Spleen (tissue), 11 donors: ENCODE data around the gene OLA1. TPM values are rescaled to one million over a fixed set of nuclear protein-coding genes. Genes with fewer than 3 reads are reported as not detected.

Experiments
- DNase-seq: peaks from one replicate; pipeline ENCODE4 v3.0.0-alpha.2; 2020
- H3K27ac ChIP-seq, 8 donors: fragments of 200-600 bp; sonication (generic) in 7 of 8; 1 replicate in 4 of 8; 2 replicates in 4 of 8; pipeline versions ENCODE4 v1.5.0 to v1.8.0; 2016 to 2021; ENCODE audit warnings: inconsistent platforms in 4 of 8, mild to moderate bottlenecking in 4 of 8, moderate library complexity in 1 of 8
- H3K27me3 ChIP-seq, 7 donors: fragments of 200-600 bp; sonication (generic) in 6 of 7; replicated peaks in 1 of 7; 1 replicate in 4 of 7; 2 replicates in 3 of 7; pipeline versions ENCODE4 v1.5.0 to v1.8.0; 2016 to 2021; ENCODE audit warnings: inconsistent platforms in 3 of 7, mild to moderate bottlenecking in 1 of 7
- H3K36me3 ChIP-seq, 6 donors: fragments of 200-600 bp; sonication (generic) in 5 of 6; 1 replicate in 4 of 6; 2 replicates in 2 of 6; pipeline versions ENCODE4 v1.5.0 to v1.8.0; 2016 to 2021; ENCODE audit warnings: inconsistent platforms in 2 of 6
- H3K4me1 ChIP-seq, 6 donors: fragments of 200-600 bp; sonication (generic) in 5 of 6; 1 replicate in 3 of 6; 2 replicates in 3 of 6; pipeline versions ENCODE4 v1.5.0 to v1.8.0; 2016 to 2021; ENCODE audit warnings: inconsistent platforms in 3 of 6
- H3K4me3 ChIP-seq, 8 donors: fragments of 200-600 bp; sonication (generic) in 7 of 8; 1 replicate in 4 of 8; 2 replicates in 4 of 8; pipeline versions ENCODE4 v1.5.0 to v1.8.0; 2016 to 2021; ENCODE audit warnings: inconsistent platforms in 4 of 8, mild to moderate bottlenecking in 4 of 8, moderate library complexity in 2 of 8
- H3K9me3 ChIP-seq, 8 donors: fragments of 200-600 bp; sonication (generic) in 7 of 8; 1 replicate in 4 of 8; 2 replicates in 4 of 8; pipeline versions ENCODE4 v1.5.0 to v1.8.0; 2016 to 2021; ENCODE audit warnings: inconsistent platforms in 4 of 8
- CTCF ChIP-seq, 11 experiments: fragments of 200-600 bp in 7 of 11; fragments of 450-650 bp in 4 of 11; sonication (generic) in 4 of 11; IDR thresholded peaks in 8 of 11; conservative IDR thresholded peaks in 3 of 11; 1 replicate in 7 of 11; 2 replicates in 4 of 11; pipeline versions ENCODE4 v1.4.0 to v1.8.0; 2016 to 2021; ENCODE audit warnings: antibody characterized with exemption in 11 of 11, inconsistent platforms in 4 of 11, mild to moderate bottlenecking in 1 of 11
- POLR2A ChIP-seq, 3 donors: fragments of 450-650 bp; IDR thresholded peaks; one replicate each; pipeline ENCODE4 v1.5.1; 2017; ENCODE audit warnings: antibody characterized with exemption in 3 of 3, mild to moderate bottlenecking in 1 of 3
- POLR2AphosphoS5 ChIP-seq, 3 donors: sonication (generic); formaldehyde crosslinking; IDR thresholded peaks; one replicate each; pipeline ENCODE4 v1.5.1; 2017; ENCODE audit warnings: antibody characterized with exemption in 3 of 3
- WGBS, 5 donors: extraction: QIAGEN DNeasy Blood & Tissue Kit in 3 of 5; methylation state at CpG; one replicate each; pipeline versions ENCODE4 v1.1.5 to v1.1.7; 2013 to 2018; 5-methylcytosine and 5-hydroxymethylcytosine counted together
- intact Hi-C: fragments of 100-400 bp; cut with DNase I; formaldehyde crosslinking; loops from one replicate; pipeline ENCODE4 v1.15.0; 2023; ENCODE audit warnings: low total_unique reads
- polyA plus RNA-seq, 3 donors: library from polyadenylated mRNA; stranded (reverse); fragments of 200-250 nt; gene quantifications; one replicate each; pipeline ENCODE4 v1.2.1, GENCODE V29; 2013
- total RNA-seq, 7 donors: library from RNA; depleted of rRNA in 3 of 7; stranded (reverse); fragments of >200 nt in 3 of 7; fragmentation: NEBNext Ultra II Directional in 4 of 7; extraction: Animal tissue kit (Norgen Biotek cat#: 25700) in 4 of 7; gene quantifications; one replicate each; pipeline versions ENCODE4 v1.1.0 to v1.2.1, GENCODE V29; 2016 to 2021
- donor health status: healthy with polysubstance abuse.
- donor health status: DM: no; HTN: no; CAD: no; lungs with moderate emphysema.
- donor health status: DM: no; HTN: no; CAD: no.
- donor health status: Bipolar disorder and iron deficiency.
- donor health status: healthy.
- donor health status: DM: no; HTN: no; CAD: no.
- donor health status: DM: yes; HTN: yes; CAD: no.

The OLA1 gene
- total and polyA plus RNA-seq, 10 donors, result 35.0 to 66.0 (median 42.0) TPM

- H3K36me3 ChIP-seq, result peaks cover 0 to 47% (median 2%) of the 10 kb centered on the region in 6 donors
- no peak for DNase-seq
- no peak overlapping the region for H3K27ac ChIP-seq
- intact Hi-C loops, result no loop called here
- no peaks in the 10 kb centered on the region for H3K27me3 ChIP-seq
- WGBS, 5 donors, result 89 to 97% (median 93%) methylated on average over 3 of the region's 3 CpGs
- H3K4me3 ChIP-seq, result no peak overlapping the region
- H3K9me3 ChIP-seq, result no peaks in the 10 kb centered on the region
- TF ChIP-seq POLR2AphosphoS5 (IDR thresholded peaks at IDR 0.05), result no peak
- TF ChIP-seq POLR2A (IDR thresholded peaks at IDR 0.05), result no peak
- TF ChIP-seq CTCF (IDR thresholded peaks at IDR 0.05 in 8 of 11, conservative IDR thresholded peaks at IDR 0.05 in 3 of 11), result no peak
- H3K4me1 ChIP-seq, result no peaks in the 10 kb centered on the region
Observed at GRCh38 chr2:174135981-174136380, 112.4 kb downstream of the OLA1 start.

- TF ChIP-seq CTCF (IDR thresholded peaks at IDR 0.05 in 8 of 11, conservative IDR thresholded peaks at IDR 0.05 in 3 of 11) (no peak), POLR2AphosphoS5 (IDR thresholded peaks at IDR 0.05) (no peak)
- DNase-seq, result no peak
- Histone ChIP-seq H3K4me3 (no peak overlapping the region), H3K27me3 (no peaks in the 10 kb centered on the region), H3K27ac (no peak overlapping the region), H3K36me3 (peaks cover 0 to 18% (median 0%) of the 10 kb centered on the region in 6 donors), H3K9me3 (no peaks in the 10 kb centered on the region), H3K4me1 (no peaks in the 10 kb centered on the region)
- 92 to 98% (median 98%) methylated on average over 4 of the region's 4 CpGs for WGBS, 5 donors
- intact Hi-C loops, result no loop called here
Observed at GRCh38 chr2:174125090-174125489, 123.2 kb downstream of the OLA1 start.

GRCh38 chr2:174124181-174124580 lies 124.2 kb downstream of the OLA1 start:
- no peaks in the 10 kb centered on the region for H3K9me3 ChIP-seq
- no peak overlapping the region for H3K27ac ChIP-seq
- no peaks in the 10 kb centered on the region for H3K27me3 ChIP-seq
- 82 to 92% (median 84%) methylated on average over 5 of the region's 5 CpGs for WGBS, 5 donors
- no peak for DNase-seq
- H3K4me1 ChIP-seq, result no peaks in the 10 kb centered on the region
- no peak for TF ChIP-seq POLR2A (IDR thresholded peaks at IDR 0.05)
- no peak for TF ChIP-seq CTCF (IDR thresholded peaks at IDR 0.05 in 8 of 11, conservative IDR thresholded peaks at IDR 0.05 in 3 of 11)
- no peak for TF ChIP-seq POLR2AphosphoS5 (IDR thresholded peaks at IDR 0.05)
- intact Hi-C loops, result no loop called here
- peaks cover 0 to 18% (median 0%) of the 10 kb centered on the region in 6 donors for H3K36me3 ChIP-seq
- no peak overlapping the region for H3K4me3 ChIP-seq

- H3K9me3 ChIP-seq, result no peaks in the 10 kb centered on the region
- H3K4me1 ChIP-seq, result no peaks in the 10 kb centered on the region
- TF ChIP-seq POLR2A (IDR thresholded peaks at IDR 0.05) (no peak), CTCF (IDR thresholded peaks at IDR 0.05 in 8 of 11, conservative IDR thresholded peaks at IDR 0.05 in 3 of 11) (no peak), POLR2AphosphoS5 (IDR thresholded peaks at IDR 0.05) (no peak)
- H3K4me3 ChIP-seq, result no peak overlapping the region
- peaks cover 0 to 13% (median 0%) of the 10 kb centered on the region in 6 donors for H3K36me3 ChIP-seq
- intact Hi-C loops, result no loop called here
- no peak overlapping the region for H3K27ac ChIP-seq
- H3K27me3 ChIP-seq, result no peaks in the 10 kb centered on the region
- no peak for DNase-seq
Observed at GRCh38 chr2:174122185-174122584, 126.1 kb downstream of the OLA1 start.
